GM12873 (cell line): ENCODE data around the gene MGME1.
A peak's percentile ranks its signal among the peaks of the same experiment; 100 is the strongest.

Experiments used
- CTCF ChIP-seq: IDR thresholded peaks from 2 replicates; pipeline ENCODE4 v1.5.1; 2012; ENCODE audit warnings: low read depth, mild to moderate bottlenecking, moderate library complexity, low read length, control low read depth; ENCODE audit not compliant: insufficient read depth; ENCODE audit errors: missing control alignments

MGME1 gene

DNA sequence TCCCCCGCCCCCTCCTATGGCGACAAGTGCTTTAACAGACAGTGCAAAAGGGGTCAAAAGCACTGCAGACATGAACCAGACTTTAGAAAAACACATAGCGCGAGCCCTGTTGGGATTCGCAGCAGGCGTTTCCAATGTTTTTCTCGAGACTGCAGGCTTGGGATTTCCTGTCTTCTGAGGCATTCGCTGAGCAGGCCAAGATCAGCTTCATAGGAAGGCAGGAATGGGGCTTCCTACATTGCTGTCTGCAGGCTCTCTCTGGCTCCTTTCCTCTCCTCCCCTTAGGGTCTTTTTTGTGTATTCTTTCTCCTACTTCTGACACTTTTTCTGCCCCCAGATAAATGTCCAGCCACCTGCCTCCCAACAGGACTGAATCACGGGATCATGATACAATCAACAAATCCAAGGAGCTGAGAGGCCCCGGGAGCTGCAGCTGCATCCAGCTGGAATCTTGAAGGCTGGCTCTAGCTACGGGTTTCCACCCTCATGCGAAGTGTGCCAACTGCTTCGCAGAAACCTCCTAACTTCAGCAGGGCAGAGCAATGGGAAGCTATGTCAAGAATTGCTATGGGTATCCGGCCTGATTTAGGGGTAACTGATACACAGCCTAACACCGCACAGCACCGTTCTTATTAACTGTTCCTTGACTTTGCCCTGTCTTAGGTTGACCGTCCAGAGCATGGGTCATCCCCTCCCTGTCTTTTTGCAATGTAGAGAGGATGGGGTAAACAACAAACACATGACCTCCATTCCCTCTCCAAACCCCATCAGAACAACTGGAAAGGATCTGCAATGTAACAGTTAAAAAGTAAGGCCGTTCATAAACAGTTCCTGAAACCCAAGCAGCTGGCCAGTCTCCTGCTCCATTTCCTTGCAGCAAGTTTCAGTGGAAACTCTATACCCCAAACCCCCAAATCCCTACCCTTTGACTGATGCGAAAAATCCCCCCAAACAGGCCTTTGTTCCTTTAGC, 31.8 kb upstream of the MGME1 start:
- no peak for TF ChIP-seq CTCF

- peak; percentile 99 for TF ChIP-seq CTCF
Measured at GRCh38 chr20:17938871-17939619, 29.8 kb upstream of the MGME1 start.

GRCh38 chr20:17939622-17940223, 29.1 kb upstream of the MGME1 start:
- no peak for TF ChIP-seq CTCF

DNA sequence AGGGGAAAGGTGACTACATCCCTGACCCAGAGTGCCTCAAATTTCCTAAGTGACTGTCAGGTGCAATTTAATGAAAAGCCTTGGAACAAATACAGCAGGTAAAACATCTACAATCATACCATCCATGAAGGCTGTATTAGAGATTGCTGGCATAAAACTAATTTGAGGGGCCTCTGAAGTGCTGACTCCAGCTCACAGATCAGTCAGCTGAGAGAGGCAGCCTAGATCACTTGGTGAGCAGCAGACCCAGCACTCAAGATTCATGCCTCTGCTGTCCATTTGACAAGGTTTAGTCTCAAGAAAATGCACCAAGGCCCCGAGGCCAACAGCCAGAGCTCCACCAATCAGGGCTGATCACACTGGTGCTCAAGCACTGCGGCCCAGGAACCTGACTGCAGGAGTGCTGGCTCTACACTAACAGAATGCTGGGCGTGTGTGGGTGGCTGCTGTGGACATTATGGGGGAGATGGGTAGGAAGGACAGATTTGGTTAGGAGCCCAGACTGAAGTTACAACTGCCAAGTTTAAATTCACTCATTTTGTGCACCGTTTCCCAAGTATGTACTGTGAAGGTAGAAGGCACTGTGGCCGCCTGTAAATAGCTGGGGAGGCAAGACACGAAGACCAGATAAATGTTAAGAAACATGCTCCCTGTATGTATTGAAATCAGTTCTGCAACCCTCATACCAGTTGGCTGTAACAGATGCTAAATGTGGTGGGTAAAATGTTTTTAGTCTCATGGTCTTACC, 28.4 kb upstream of the MGME1 start:
- no peak for TF ChIP-seq CTCF

- TF ChIP-seq CTCF = no peak
Measured at GRCh38 chr20:17941087-17941825, 27.6 kb upstream of the MGME1 start.

DNA sequence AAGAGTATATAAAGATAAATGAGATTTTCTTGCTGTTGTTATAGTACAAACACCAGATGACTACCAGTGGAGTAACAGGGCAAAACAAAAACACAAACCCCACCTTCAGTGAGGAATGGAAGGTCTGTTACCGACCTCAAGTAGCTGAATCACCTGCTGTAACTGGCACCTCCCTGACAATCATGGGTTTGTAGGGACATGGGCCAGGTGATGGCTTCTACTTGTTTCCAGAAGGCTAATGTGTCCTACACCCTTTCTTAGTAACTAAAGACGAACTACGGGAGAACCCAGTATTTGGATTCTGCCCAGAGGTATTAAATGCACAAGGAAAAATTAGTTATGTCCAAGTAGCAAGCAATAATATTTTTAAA, 27.0 kb upstream of the MGME1 start:
- no peak for TF ChIP-seq CTCF
